GM10847 (cell line): ENCODE results near the gene KYAT1.

ENCODE experiments used
- POLR2A ChIP-seq: IDR thresholded peaks from 2 replicates; pipeline ENCODE4 v1.6.1; 2011; ENCODE audit not compliant: insufficient read length; ENCODE audit errors: extremely low read depth

KYAT1 gene

GRCh38 chr9:128828267-128828666, 53.5 kb downstream of the KYAT1 start:
- no peak for TF ChIP-seq POLR2A

GRCh38 chr9:128825923-128826700, 55.6 kb downstream of the KYAT1 start:
- TF ChIP-seq POLR2A, result no peak

GRCh38 chr9:128824911-128825310, 56.8 kb downstream of the KYAT1 start:
- no peak for TF ChIP-seq POLR2A

GRCh38 chr9:128823903-128824406, 57.8 kb downstream of the KYAT1 start:
- no peak for TF ChIP-seq POLR2A

GRCh38 chr9:128823362-128823902, 58.3 kb downstream of the KYAT1 start:
- TF ChIP-seq POLR2A, result no peak

- no peak for TF ChIP-seq POLR2A
Measured at GRCh38 chr9:128822407-128823042, 59.2 kb downstream of the KYAT1 start.

GRCh38 chr9:128821584-128822406, 60.0 kb downstream of the KYAT1 start:
- no peak for TF ChIP-seq POLR2A

- no peak for TF ChIP-seq POLR2A
Measured at GRCh38 chr9:128820665-128821583, 60.8 kb downstream of the KYAT1 start.

GRCh38 chr9:128819716-128820664, 61.8 kb downstream of the KYAT1 start:
- no peak for TF ChIP-seq POLR2A

- no peak for TF ChIP-seq POLR2A
Measured at GRCh38 chr9:128818839-128819715, 62.7 kb downstream of the KYAT1 start.

- peak; percentile 79 for TF ChIP-seq POLR2A
Measured at GRCh38 chr9:128818099-128818838, 63.5 kb downstream of the KYAT1 start, which contains the start of gene ENDOG. TSS of gene ENDOG (plus strand) at chr9:128818500. CDS start at chr9:128818685, 185 bp downstream.

GRCh38 chr9:128810873-128811272, 70.9 kb downstream of the KYAT1 start:
- TF ChIP-seq POLR2A, result no peak

GRCh38 chr9:128809831-128810230, 71.9 kb downstream of the KYAT1 start:
- no peak for TF ChIP-seq POLR2A
